Measurements from ENCODE around the gene FLYWCH2.
"Not testable (repeated sequence)": the region's sequence is repeated elsewhere in the genome, so short reads cannot be mapped to it uniquely, and the experiment has no call there.

Gene FLYWCH2

DNA sequence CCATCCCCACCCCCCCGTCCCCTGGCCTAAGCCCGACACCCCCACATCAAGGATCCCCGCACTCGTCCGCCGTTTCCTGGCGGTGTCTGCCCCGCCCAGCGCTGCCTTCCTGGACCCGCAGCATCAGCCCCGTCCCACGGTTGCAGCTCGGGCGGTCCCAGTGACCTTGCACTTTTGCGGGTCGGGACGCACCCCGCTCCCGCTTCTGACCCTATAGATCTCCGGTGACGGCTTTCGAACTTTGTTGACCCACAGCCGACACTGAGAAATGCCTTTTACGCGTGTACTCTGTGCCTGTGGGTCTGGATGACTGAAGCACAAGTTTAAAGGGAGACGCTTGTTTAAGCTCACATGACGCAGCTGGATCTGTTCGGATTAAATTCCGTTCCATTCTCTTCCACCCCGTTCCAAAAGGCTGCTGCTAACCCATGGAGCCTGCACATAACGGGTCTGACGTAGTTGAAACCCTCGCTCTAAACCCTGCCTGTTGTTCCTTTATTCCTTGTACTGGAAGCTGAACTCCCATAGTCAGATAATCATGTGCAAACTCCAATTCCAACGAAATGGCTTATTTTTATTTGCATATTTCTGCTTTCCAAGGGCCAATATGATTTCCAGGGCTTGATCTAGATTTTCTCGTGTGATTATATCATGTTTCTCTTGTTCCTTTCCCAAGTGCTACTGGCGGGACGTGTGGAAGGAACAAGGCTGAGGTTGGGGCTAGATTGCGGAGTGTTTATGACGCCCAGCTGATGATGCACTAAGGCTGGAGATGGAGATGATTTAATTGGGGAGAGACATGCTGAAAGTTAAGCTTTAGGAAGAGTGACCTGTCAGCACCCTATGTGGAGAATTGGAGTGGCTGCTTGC, 29.6 kb downstream of the FLYWCH2 start:
- peak in 23 of 51 donors; percentile 1 to 64 (median 29) for DNase-seq

DNA sequence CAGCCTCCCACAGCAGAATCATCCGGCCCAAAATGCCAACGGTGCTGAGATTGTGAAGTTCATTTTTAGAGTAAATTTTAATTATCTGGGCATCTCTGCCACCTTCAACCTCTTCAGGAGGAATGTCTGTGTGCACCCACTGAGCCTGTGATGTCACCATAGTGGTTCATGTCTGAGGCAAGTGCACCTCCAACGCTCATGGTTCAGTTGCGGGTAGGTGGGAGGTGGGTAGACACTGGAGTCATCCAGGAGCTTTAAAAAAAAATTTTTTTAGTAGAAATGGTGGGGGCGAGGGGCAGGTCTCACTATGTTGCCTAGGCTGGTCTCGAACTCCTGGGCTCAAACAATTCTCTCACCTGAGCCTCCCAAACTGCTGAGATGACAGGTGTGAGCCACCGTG, 30.6 kb downstream of the FLYWCH2 start:
- DNase-seq = peak in 1 of 51 donors; percentile 11

DNA sequence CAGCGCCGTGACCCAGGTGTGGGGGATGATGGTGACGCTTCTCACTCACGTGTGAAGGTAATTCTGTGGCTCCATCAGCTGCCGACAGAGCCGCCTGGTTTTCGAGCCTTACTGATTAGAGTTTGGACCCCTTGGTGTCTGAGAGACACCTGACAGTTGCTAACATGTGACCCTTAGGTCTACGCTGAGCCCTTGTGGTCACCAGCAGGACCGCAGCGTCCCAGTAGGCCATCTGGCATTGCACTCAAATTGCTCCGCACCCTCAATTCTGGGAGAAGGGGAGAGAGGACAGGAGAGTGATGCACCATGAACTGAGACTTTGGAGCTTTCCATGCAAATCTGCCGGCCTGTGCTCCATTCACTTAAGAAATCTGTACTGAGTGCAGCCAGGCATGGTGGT, 31.2 kb downstream of the FLYWCH2 start:
- DNase-seq = no peak

DNA sequence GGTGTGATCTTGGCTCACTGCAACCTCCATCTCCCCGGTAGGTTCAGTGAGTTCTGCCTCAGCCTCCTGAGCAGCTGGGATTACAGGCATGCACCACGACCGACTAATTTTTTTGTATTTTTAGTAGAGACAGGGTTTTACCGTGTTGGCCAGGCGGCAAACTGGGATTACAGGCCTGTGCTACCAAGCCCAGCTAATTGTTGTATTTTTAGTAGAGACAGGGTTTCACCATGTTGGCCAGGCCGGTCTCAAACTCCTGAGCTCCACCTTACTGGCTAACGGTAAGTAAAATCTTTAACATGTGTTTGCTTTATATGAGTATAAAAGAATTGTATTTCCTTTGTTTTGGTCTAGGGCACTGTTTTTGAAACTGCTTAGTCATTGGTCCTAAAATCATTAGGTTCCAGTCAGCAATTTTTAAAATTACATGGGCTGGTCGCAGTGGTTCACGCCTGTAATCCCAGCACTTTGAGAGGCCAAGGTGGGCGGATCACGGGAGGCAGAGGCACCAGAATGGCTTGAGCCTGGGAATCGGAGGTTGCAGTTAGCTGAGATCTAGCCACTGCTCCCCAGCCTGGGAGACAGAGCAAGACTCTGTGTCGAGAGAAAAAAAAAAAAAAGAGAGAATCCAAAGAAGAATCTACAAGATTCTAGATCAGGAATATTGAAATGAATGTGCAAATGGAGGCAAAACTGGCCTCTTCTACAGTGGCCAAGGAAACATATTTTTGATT, 32.3 kb downstream of the FLYWCH2 start:
- DNase-seq = no peak

DNA sequence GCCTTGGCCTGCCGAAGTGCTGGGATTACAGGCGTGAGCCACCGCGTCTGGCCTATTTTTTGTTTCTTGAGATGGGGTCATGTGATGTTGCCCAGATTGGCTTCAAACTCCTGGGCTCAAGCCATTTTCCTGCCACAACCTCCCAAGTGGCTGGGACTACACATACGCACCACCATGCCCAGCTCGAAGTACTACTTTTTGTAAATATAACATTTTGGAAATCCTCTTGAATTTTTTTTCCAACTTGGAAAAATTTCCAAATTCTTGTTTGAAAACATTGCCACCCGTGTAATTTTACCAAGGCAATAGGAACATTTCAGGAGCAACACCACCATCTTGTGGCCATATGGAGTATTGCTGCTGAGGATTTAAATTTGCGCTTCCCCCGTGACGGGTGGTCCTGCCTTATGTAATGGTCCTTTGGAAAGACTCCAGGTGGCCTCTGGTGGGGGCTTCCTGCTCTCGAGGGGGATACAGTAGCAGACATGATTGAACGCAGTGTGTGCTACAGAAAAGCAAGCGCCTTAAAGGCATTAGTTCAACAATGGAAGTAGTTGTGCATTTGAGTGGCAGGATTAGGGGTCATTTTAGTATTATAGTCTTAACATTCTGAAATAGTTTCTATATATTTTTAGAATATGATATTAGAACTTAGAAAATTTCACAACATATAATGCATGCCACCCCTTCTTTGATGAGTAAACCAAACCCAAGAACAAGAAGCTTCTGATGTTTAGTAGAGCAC, 36.7 kb downstream of the FLYWCH2 start:
- peak in 37 of 51 donors; percentile 3 to 69 (median 30) for DNase-seq

DNA sequence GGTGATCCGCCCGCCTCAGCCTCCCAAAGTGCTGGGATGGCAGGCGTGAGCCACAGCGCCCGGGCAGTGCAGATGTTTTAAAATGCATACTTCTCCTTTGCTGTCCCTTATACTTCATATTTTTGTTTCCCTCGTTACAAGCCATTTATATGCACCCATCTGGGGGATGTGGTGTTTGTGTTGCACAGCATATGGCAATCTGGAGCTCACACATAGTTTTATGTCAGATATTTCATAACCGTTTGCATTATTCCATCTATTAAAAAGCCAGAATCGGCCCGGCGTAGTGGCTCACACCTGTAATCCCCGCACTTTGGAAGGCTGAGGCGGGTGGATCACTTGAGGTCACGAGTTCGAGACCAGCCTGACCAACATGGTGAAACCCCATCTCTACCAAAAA, 40.5 kb downstream of the FLYWCH2 start:
- DNase-seq = no peak

DNA sequence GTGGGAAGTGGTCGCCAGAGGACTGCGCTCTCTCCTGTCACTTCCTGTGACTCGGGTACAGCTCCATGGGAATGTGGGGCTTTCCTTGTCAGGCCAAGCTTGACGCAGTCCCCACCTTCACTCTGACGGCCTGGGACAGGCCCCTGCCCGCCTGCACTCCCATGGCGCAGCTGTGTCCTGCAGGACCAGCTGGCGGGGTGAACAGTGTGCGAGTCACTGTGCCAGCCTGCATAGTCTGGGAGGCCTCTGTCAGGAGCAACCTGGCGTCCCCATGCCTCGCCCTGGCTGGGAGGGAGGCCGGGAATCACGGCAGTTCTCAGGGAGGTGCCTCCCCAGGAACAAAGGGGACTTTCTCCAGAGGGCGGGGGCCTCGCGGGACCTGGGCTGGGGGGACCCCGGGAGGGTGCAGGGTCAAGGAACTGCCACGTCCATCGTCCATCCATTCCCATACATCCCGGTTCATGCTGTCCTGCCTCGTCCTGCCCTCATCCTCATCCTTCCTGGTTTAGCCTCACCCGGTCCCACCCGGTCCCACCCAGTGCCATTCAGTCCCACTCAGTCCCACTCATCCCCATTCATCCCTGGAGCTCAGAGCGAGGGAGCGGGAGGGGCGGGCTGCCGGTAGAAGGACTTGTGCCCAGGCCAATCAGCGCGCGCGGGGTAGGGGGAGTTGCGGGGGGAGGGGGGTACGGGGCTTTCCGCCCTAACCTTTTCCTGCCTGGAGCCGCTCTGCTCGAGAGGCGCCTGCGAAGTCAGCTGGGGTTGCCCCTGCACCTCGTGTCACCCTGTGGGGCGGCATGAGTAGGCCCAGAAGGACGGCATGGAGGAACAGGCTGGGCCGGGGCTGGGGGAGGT, 42.1 kb downstream of the FLYWCH2 start:
- peak in 5 of 51 donors; percentile 10 to 17 (median 15) for DNase-seq

DNA sequence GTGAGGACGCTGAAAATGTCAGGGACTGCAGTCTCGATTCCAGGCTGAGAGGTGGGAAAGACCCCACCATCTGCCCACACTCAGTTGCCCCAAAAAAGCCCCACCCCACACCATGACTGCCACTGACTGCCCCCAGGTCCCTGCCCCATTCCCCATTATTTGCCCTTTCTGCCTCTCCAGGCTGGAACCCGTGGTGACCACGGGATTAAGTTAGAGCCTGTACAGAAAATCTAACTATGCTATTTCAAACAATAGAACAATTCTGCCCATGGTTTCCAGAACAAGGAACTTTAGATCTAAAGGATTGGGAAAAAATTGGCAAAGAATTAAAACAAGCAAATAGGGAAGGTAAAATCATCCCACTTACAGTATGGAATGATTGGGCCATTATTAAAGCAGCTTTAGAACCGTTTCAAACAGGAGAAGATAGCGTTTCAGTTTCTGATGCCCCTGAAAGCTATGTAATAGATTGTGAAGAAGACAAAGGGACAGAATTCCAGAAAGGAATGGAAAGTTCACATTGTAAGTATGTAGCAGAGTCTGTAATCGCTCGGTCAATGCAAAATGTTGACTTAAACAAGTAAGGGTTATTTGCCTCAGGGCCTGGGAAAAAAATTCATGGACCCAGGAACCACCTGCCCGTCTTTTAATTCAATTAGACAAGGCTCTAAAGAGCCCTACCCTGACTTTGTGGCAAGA, 43.1 kb downstream of the FLYWCH2 start:
- DNase-seq = no peak

DNA sequence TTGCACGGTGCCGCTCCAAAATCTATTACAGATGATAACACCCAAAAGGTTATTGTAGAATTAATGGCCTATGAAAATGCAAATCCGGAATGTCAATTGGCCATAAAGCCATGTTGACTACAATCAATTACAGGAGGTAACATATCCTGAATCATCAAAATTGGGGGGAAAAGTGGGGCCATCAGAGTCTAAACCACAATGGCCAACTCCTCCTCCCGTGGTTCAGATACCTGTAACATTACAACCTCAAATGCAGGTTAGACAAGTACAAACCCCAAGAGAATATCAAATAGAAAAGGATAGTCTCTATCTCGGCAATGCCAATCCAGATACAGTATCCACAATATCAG, 43.6 kb downstream of the FLYWCH2 start:
- DNase-seq = no peak

DNA sequence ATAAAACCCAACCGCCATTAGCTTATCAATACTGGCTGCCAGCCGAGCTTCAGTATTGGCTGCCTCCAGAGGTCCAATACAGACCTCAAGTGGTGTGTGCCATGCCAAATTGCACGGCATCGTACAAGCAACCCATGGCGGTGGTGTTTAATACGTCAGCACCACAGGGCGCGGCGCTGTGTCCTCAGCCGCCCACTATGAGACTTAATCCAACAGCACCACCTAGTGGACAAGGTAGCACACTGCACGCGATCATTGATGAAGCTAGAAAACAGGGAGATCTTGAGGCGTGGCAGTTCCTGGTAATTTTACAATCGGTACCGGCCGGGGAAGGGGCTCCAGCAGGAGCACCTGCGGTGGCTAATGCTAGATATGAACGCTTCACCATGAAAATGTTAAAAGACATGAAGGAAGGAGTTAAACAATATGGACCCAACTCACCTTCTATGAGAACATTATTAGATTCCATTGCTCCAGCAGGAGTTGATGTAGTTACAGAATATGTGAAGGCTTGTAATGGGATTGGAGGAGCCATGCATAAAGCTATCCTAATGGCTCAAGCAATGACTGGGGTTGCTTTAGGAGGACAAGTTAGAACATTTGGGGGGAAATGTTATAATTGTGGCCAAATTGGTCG, 44.1 kb downstream of the FLYWCH2 start:
- peak in 50 of 51 donors; percentile 5 to 87 (median 61) for DNase-seq

DNA sequence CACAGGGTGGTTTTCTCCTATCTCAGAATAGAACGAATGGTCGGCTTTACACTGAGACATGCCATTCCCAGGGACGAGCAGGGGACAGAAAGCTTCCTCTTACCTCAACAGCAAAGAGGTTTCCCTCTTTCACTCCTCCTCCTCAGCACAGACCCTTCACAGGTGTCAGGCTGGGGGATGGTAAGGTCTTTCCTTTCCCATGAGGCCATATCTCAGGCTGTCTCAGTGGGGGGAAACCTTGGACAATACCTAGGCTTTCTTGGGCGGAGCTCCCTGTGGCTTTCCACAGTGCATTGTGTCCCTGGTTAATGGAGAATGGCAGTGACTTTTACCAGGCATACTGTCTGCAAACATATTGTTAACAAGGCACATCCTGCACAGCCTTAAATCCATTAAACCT, 45.1 kb downstream of the FLYWCH2 start:
- DNase-seq = not testable (repeated sequence)

DNA sequence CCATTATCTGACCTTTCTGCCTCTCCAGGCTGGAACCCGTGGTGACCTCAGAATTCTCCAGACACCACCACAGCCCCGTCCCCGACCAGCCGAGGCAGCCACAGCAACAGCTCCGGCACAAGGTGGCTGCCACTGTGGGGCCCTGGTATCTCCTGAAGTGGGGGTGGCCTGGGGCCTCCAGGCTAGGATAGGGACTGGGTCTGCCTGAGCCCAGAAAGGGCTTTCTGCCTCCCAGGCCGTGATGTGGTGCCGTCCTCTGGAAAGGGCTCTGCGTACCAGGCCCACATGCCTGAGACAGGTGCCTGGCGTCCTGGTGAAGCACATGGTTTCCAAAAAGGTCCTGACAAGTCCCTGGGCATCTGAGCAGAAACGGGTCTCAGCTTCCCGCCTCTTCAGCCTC, 45.8 kb downstream of the FLYWCH2 start:
- DNase-seq = no peak

DNA sequence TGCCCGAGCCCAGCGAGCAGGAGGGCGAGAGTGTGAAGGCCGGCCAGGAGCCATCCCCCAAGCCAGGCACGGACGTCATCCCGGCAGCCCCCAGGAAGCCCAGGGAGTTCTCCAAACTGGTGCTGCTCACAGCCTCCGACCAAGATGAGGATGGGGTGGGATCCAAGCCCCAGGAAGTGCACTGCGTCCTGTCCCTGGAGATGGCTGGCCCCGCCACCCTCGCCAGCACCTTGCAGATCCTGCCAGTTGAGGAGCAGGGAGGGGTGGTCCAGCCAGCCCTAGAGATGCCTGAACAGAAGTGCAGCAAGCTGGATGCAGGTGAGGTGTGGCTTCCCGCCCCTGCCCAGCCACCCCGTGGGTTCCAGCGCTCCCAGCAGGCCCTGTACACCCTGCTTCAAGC, 46.7 kb downstream of the FLYWCH2 start:
- DNase-seq = no peak

DNA sequence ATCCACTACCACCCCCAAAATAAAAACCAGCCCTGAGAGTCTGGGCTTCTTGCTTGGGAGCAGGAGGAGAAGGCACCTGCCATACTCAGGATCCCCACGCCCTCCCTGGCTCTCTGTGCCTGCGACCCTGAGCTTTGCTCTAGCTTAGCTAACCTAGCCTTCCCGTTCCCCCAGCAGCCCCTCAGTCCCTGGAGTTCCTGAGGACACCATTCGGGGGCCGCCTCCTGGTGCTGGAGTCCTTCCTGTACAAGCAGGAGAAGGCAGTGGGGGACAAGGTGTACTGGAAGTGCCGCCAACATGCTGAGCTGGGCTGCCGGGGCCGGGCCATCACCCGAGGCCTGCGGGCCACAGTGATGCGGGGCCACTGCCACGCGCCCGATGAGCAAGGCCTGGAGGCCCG, 47.2 kb downstream of the FLYWCH2 start:
- DNase-seq = no peak

DNA sequence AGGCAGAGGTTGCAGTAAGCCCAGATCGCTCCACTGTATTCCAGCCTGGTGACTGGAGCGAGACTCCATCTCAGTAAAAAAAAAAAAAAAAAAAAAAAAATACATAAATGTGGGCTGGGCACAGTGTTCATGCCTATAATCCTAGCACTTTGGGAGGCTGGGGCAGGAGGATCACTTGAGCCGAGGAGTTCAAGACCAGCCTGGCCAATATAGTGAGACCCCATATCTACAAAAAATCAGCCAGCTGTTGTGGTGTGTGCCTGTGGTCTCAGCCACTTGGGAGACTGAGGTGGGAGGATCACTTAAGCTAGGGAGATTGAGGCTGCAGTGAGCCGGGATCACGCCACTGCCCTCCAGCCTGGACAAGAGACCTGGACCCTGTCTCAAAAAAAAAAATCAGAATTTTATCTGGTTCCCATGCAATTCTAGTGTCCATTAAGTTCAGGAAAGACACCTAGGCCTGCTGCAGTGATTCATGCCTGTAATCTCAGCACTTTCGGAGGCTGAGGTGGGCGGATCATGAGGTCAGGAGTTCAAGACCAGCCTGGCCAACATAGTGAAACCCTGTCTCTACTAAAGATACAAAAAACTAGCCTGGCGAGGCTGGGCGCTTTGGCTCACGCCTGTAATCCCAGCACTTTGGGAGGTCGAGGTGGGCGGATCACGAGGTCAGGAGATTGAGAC, 48.4 kb downstream of the FLYWCH2 start:
- not testable (repeated sequence) for DNase-seq

DNA sequence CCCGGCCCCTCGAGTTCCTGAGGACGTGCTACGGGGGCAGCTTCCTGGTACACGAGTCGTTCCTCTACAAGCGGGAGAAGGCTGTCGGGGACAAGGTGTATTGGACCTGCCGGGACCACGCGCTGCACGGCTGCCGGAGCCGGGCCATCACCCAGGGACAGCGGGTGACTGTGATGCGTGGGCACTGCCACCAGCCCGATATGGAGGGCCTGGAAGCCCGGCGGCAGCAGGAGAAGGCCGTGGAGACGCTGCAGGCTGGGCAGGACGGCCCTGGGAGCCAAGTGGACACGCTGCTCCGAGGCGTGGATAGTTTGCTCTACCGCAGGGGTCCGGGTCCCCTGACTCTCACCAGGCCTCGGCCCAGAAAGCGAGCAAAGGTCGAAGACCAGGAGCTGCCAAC, 50.1 kb downstream of the FLYWCH2 start:
- no peak for DNase-seq

DNA sequence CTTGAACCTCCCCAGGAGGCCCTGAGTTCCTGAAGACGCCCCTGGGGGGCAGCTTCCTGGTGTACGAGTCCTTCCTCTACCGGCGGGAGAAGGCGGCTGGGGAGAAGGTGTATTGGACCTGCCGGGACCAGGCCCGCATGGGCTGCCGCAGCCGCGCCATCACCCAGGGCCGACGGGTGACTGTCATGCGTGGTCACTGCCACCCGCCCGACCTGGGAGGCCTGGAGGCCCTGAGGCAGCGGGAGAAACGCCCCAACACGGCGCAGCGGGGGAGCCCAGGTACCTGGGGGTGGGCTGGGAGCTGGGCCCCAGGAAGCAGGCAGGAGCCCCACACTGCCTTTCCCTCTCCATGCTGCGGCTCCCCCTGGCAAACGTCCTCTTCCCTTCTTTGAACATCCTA, 50.7 kb downstream of the FLYWCH2 start:
- DNase-seq = no peak

DNA sequence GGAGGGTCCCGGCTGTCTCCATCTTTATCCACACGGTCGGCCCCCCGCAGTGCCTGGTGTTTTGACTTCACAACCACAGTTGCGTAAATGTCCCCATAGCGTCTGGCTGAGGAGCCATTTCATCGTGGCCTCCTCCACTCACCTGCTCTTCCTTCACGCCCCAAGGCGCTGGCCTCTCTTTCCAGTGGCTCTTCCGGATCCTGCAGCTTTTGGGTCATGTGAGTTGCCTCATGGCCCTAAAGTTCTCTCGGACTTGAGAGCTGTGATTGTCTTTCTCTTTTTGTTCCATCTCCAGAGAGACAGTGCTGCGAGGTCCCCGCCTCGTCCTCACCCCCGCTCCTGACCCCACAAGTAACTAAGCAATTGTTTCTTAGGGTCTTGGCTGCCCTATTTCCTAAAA, 51.4 kb downstream of the FLYWCH2 start:
- no peak for DNase-seq

DNA sequence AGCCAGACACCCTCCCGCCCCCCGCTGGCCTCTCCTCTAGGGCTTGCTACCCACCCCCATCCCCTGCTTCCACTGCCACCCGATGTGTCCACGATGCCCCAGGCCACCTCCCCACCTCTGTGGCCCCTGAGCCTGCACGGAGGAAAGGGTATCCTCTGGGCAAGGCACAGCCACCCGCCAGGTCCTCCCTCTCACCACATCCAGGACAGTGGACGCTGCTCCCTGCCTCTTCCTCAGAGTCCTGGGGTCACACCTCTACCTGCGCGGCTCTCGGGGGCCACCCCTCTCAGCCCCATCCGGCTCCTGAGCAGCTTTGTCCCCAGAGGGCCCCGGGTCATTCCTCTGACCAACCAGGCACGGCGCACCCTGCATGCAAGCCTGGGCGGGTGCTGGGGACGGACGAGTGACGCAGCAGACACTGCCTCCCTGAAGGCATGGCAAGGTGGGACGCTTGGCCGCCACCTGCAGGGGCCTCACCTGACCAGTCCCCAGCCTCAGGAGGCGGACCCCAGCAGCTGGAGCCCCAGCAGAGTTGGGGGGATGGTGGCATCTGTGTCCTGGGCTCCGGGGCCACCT, 53.5 kb downstream of the FLYWCH2 start:
- DNase-seq = no peak
